ENCODE data around the gene EFCAB8.
"Not testable (repeated sequence)": the region's sequence is repeated elsewhere in the genome, so short reads cannot be mapped to it uniquely, and the experiment has no call there.

EFCAB8 gene

DNA sequence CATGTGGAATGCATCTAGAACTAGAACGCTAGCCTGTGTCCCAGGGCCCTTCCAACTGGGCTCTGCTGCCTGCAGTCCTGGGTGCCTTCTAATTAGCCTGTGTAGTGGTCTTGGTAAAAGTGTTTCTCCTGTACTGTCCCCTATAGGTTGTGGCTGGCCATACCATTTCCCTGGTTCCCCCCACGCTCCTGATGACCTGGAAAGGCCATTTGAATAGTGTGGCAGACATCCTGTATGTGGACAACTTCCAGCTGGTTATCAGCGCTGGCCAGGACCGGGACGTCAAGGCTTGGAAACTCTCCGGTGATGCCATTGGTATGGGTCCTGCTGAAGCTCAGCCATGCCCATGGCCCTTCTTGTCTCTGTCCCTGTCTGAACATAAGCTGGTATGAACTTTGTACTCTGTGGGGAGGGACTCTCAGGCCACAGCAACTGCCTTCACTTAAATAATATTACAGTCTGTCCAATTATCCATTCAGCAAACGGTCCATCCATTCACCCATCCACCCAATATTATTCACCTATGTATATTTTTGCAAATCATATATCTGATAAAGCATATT lies 84.8 kb downstream of the EFCAB8 start:
- no peak for TF ChIP-seq CTCF (IDR thresholded peaks at IDR 0.05; ENCODE audit: borderline replicate concordance, insufficient read depth, low read depth, low read length)
- no peak overlapping the region for H3K4me3 ChIP-seq (ENCODE audit: low read depth, low read length)

GRCh38 chr20:32945710-32946221 lies 87.0 kb downstream of the EFCAB8 start:
- no peak overlapping the region for H3K4me3 ChIP-seq (ENCODE audit: low read depth, low read length)
- TF ChIP-seq CTCF (IDR thresholded peaks at IDR 0.05; ENCODE audit: borderline replicate concordance, insufficient read depth, low read depth, low read length), result peak; percentile 31; the same call in 1 of the 2 replicates

DNA sequence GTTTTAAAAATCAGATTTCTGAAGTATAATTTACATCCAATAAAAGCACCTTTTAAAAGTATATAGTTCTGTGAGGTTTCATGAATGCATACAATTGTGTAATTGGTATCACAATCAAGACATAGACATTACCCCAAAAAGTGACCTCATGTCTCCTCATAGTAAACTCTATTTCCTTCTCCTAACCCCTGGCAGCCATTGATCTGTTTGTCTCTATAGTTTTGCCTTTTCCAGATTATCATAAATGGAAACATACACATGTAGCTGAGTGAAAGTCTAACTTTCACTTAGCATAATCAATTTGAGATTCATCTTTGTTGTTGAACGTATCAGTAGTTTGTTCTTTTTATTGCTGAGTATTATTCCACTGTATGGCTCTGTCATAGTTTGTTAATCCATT lies 87.9 kb downstream of the EFCAB8 start:
- no peak overlapping the region for H3K4me3 ChIP-seq (ENCODE audit: low read depth, low read length)
- TF ChIP-seq CTCF (IDR thresholded peaks at IDR 0.05; ENCODE audit: borderline replicate concordance, insufficient read depth, low read depth, low read length), result no peak

DNA sequence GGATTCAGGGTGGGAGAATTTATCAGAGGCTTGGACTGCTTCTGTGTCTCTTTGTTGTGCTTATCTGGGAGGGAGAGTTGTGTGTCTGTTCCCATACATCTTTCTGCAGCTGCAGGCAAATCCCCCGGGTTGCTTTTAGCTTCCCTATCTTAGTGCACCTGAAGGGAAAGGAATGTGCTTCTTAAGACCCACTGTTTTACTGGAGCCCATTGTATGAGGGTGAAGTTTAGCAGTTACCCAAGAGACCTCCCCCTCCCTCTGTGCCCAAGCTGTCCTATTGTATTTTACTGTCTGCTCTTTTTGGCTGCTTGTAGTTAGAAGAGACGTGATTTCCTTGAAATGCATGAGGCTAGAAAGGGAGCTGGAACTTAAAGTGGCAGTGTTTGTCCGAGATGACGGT lies 91.8 kb downstream of the EFCAB8 start:
- H3K4me3 ChIP-seq (ENCODE audit: low read depth, low read length), result not testable (repeated sequence)

- no peak overlapping the region for H3K4me3 ChIP-seq (ENCODE audit: low read depth, low read length)
- no peak for TF ChIP-seq CTCF (IDR thresholded peaks at IDR 0.05; ENCODE audit: borderline replicate concordance, insufficient read depth, low read depth, low read length)
These were observed 98.7 kb downstream of the EFCAB8 start for GRCh38 chr20:32957459-32957858.

- TF ChIP-seq CTCF (IDR thresholded peaks at IDR 0.05; ENCODE audit: borderline replicate concordance, insufficient read depth, low read depth, low read length), result no peak
- H3K4me3 ChIP-seq (ENCODE audit: low read depth, low read length), result no peak overlapping the region
These were observed 99.9 kb downstream of the EFCAB8 start for GRCh38 chr20:32958574-32958973.

DNA sequence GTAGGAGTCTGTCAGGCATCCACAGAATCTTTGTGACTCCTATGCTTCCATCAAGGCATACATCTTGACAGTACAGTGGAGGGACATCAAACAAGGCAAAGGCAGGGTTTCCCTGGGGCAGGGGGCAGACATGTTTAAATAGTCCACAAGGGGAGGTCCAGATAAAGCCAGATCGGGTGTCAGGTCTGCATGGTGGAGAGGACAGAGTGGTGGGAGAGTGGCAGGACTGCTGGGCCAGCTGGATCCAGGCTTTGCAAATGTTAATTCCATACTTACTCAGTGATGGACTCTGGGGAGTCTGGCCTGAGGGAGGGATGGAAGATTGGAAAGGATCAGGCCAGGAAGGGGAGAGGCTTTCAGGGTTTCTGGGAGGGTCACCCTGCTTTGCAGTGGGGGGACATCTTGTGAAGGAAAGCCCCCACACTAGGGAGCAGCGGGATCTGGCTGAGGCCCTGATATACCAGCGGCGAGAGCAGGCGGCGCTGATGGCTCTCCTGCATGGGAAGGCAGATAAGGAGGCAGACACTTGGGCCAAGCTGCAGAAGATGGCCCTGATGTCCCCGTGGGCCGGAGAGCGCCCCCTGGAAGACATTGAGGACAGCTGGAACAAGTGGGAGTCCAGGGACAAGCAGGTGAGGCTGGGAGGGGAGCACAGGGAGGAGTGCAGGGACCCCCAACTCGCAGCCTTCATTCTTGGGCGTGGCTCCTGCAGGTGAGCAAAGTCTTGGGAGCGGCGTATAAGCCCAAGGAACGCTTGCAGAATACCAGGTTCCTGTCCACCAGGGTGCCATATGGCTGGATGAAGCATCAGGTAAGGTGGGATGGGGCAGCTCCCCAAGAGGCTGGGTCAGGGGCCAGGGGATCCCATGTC lies 100.9 kb downstream of the EFCAB8 start:
- no peak overlapping the region for H3K4me3 ChIP-seq (ENCODE audit: low read depth, low read length)
- TF ChIP-seq CTCF (IDR thresholded peaks at IDR 0.05; ENCODE audit: borderline replicate concordance, insufficient read depth, low read depth, low read length), result no peak
